GM18519 (cell line): ENCODE results near the gene LSAMP.
A peak's percentile ranks its signal among the peaks of the same experiment; 100 is the strongest.

Experiments
- ATAC-seq: cut with Tn5 transposase; IDR thresholded peaks from one replicate; pipeline ENCODE4 v1.9.1; 2021; ENCODE audit warnings: mild to moderate bottlenecking, moderate library complexity; ENCODE audit not compliant: unreplicated experiment, low FRiP score

The LSAMP gene

GRCh38 chr3:115922681-115923347 is 522.5 kb downstream of the LSAMP start:
- ATAC-seq: peak; percentile 69

- ATAC-seq: no peak
These were observed 523.6 kb downstream of the LSAMP start for GRCh38 chr3:115921711-115922110.

DNA sequence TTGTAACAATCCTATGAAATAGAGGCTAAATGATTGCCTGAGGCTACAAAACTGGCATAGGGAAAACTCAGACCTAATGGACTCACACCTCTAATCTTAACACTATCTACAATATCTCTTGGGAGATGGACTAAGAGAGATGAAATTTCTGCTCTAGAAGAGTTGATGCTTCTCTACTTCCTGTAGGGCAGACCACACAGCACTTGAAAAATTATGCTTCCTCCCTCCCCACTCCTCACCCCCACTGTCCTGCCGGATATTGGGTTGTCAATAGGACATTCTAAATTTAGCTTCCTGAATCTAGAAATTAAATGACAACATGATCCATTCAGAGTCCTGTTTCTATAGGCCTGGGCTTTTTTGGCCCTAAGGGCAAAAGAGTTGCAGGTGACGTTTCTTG is 526.4 kb downstream of the LSAMP start:
- ATAC-seq: no peak

DNA sequence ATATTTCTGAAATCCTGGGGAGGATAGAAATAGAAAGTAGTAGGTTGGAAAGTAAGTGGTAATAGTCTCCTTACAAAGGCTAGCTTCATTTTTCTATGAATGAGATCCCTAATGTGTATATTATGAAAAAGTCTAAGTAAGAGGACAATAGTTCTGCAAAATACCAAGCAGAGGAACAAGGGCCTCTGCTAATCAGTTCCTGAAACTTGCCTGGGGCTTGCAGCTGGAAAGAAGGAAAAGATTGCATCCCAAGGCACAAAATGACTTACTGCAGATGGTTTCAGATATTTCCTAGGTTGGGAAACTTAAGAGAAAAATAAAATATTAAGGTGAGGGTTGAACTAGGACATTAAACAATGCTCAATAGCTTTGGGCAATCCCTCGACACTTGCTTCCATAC is 528.4 kb downstream of the LSAMP start:
- no peak for ATAC-seq

DNA sequence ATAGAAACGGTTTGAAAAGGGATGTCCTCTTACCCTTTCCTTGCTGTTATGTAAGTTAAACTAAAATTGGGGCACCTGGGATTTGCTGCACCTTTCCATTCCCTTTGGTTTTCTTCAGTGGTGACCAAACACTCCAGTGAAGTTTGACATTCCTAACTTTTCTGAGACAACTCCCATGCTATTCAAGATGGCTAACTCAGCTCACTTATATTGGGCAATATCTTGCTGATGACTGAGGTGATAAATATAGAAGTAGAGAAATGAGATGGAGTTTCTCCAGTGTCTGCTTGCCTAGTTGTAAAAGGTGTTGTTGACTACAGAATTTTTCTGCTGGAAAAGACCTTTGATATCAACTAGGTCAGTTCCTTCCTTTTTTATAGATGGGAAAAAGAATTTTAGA is 530.2 kb downstream of the LSAMP start:
- ATAC-seq: no peak

GRCh38 chr3:115913069-115913686 is 532.1 kb downstream of the LSAMP start:
- no peak for ATAC-seq

DNA sequence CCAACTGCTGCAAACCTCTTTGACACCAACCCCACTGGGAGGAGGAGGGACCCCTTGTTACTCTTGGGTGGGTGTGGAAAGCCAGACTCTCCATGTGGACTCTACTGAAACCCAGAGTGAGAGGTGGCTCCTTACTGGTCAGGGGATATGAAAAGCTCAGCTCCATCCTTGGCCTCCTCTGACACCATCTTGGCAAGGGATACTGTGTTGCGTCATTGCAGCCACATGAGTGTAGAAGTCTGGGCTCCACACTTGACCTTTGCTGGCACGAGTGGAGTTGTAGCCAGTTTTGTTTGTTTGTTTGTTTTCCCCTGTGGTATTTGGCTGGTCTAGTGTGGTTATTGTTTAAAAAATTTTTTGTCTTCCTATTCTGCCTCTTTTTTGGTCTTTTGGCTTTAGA is 532.9 kb downstream of the LSAMP start:
- no peak for ATAC-seq

GRCh38 chr3:115905871-115906270 is 539.4 kb downstream of the LSAMP start:
- no peak for ATAC-seq

DNA sequence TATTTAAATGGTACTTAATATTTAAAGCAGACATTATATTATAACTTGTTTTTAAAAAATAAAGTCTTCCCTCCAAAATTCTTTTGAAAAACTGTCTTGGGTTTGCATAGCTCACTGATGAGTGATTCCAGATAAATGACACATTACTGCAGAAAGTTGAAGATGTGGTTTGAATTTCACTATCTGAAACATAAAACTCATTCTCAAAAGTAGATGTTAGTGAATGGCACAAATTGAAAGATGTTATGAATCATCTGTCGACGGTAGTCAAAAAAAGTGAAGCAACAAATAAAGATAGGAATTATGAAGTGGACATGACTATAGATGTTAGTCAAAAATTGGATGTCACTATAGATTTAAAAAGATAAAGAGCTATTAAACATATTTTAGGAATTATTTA is 541.4 kb downstream of the LSAMP start:
- no peak for ATAC-seq

GRCh38 chr3:115901008-115901407 is 544.3 kb downstream of the LSAMP start:
- ATAC-seq: no peak

DNA sequence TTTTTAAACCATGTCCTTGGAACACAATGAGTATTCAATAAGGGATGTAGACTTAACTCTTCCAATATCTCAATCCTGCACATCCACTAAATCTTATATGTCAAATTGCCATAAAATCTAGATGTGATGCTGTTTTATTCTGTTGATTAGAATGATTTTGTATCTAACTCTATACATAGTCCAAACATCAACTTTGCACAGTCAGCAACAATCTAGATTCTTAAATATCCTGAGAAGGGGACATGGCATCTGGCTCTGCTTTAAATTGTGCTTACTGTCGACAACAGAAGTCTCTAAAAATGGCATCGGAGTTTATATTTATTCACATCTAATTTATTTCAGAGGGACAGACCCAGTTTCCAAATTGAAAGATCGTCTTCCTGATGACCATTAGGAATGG is 545.8 kb downstream of the LSAMP start:
- no peak for ATAC-seq

DNA sequence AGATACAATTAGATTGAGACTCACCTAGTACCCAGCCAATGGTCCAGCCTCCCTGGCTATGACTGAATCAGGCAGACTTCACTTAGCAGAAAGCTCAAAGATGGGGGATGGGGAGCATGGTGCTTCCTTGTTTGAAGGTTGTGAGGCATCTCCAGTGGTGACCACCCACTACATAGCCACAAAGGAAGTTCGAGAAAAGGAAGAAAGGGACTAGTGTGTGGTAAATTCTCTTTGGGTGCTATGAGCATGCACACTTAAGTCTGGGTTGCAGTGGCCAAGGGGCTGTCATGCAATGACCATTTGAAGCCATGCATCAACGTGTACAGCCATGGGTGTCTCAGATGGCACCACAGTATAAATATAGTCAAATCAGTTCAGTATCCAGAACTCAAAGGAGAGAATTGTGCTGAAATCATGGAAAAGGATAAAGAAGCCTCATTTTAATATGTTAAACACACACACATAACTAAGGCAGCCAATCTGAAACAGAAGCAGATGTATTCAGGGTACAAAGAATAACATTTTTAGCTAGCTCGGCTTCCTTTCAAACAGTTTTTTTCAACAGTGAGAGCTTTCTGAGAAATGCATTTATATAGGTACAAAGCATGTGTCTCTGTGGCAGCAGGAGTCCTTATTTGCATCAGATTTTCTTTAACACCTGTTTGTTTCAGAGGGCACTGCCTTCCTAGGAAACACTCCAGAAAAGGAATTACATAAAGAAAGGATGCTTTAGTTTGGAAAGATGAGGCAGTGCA is 546.5 kb downstream of the LSAMP start:
- no peak for ATAC-seq

DNA sequence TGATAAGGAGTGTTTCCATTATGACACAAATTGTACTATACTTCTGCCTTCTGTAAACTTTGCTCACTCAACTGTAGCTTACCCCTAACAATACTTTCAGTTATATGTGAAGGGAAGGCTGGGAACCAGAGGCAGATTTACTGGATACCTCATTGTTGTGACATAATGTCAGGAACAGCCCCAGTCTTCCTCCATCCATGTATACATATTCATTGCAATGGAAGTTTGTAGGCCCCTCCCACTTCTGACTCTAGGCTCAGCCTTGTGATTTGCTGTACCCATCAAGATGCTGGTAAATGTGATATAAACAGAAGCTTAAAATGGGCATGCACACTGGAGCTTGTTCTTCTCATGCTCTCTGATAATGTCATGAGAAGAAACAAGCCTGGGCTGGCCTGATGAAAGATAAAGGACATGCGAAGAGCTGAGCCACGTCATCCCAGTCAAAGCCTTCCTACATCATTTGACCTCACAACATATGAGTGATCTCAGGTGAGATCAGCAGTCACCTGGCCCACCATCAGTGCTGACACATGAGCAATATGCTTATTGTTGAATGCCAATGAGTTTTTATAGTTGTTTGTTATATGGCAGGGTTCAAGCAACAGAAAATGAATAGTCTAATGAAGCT is 554.2 kb downstream of the LSAMP start:
- ATAC-seq: no peak

GRCh38 chr3:115890579-115890978 is 554.7 kb downstream of the LSAMP start:
- no peak for ATAC-seq

DNA sequence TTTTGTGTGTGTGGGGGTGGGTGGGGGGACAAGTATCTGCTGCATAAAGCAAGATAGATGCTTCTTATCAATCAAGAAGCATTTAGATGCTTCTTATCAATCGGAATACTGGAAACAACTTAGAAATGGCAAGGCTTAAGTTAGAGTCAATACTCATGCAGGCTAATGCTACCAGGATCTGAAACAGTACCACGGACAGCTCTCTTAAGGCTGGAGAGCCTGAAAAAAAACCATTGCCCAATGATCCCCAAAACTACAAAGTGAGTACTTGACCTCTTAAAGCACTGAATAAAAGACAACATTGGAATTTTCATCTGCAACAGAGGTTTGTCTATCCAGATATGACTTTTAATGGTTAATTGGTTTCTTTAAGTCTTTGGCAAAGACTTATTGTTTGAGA is 559.7 kb downstream of the LSAMP start:
- ATAC-seq: no peak

- ATAC-seq: no peak
These were observed 567.7 kb downstream of the LSAMP start for GRCh38 chr3:115877615-115877899.

- no peak for ATAC-seq
These were observed 568.2 kb downstream of the LSAMP start for GRCh38 chr3:115876876-115877614.

GRCh38 chr3:115875460-115875859 is 569.8 kb downstream of the LSAMP start:
- ATAC-seq: no peak

DNA sequence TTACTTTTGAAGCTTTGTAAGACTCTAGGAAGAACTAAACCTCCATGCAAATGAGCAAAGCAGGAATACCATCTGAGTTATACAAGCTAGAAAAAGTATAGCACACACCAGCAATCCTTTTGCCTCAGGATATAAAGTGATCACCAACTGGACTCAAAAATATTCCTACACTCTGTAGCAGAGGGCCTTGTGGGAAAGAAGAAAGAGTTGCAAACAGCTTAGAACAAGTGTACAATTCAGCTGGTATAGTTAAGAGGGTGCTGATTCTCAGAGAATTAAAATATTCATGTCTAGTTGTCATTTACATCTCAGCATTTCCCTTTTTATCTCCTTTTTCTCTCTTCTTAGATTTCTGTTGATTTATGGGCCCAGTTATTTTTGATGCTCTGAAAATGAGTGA is 573.6 kb downstream of the LSAMP start:
- ATAC-seq: no peak

DNA sequence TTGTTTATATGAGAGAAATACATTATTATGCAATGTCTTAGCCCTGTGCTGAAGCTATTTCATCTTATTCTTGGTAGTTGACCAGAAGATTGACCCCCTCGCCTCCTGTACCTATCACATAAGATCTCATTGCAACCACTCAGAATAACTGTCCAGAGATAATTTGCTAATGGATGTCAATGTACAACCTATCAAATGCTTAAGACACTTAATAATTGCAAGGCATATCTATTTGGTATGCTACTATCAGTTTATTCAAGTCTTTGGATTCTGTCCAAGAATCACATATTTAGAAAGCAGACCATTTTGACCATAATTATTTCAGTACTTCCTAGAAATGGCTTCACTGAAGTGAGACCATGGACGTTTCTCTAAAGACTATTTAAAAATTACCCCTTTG is 580.4 kb downstream of the LSAMP start:
- no peak for ATAC-seq

- ATAC-seq: no peak
These were observed 582.4 kb downstream of the LSAMP start for GRCh38 chr3:115862849-115863248.
